H9 (cell line): ENCODE measurements around the gene GPBAR1. TPM values are rescaled to one million over a fixed set of nuclear protein-coding genes. Genes with fewer than 3 reads are reported as not detected.

Source experiments
- DNase-seq: peaks from one replicate; pipeline ENCODE4 v3.0.0-alpha.2; 2017
- H2AFZ ChIP-seq: one replicate; pipeline ENCODE4 v1.6.1; 2013; ENCODE audit warnings: mild to moderate bottlenecking, low read length, control low read depth, moderate library complexity
- H2AK5ac ChIP-seq: 2 replicates; pipeline ENCODE4 v1.6.1; 2013; ENCODE audit warnings: low read length, control low read depth, mixed read lengths; ENCODE audit not compliant: insufficient read length
- H2BK120ac ChIP-seq: one replicate; pipeline ENCODE4 v1.6.1; 2013; ENCODE audit warnings: low read depth, mild to moderate bottlenecking, low read length, control low read depth, inconsistent platforms; ENCODE audit not compliant: poor library complexity, severe bottlenecking
- H2BK12ac ChIP-seq: 2 replicates; pipeline ENCODE4 v1.6.1; 2013; ENCODE audit warnings: low read length, control low read depth, mixed read lengths, low read depth; ENCODE audit not compliant: insufficient read length
- H2BK15ac ChIP-seq: 2 replicates; pipeline ENCODE4 v1.6.1; 2013; ENCODE audit warnings: low read depth, low read length, control low read depth
- H2BK20ac ChIP-seq: one replicate; pipeline ENCODE4 v1.6.1; 2013; ENCODE audit warnings: low read depth, mild to moderate bottlenecking, low read length, control low read depth, inconsistent platforms; ENCODE audit not compliant: poor library complexity, severe bottlenecking
- H2BK5ac ChIP-seq: 2 replicates; pipeline ENCODE4 v1.6.1; 2013; ENCODE audit warnings: low read length, control low read depth, mixed read lengths; ENCODE audit not compliant: insufficient read length
- H3K14ac ChIP-seq: 2 replicates; pipeline ENCODE4 v1.6.1; 2013; ENCODE audit warnings: low read length, control low read depth; ENCODE audit not compliant: insufficient read depth
- H3K18ac ChIP-seq: 2 replicates; pipeline ENCODE4 v1.6.1; 2013; ENCODE audit warnings: low read depth, mild to moderate bottlenecking, mixed read lengths, low read length, control low read depth; ENCODE audit not compliant: insufficient read length
- H3K23ac ChIP-seq: 2 replicates; pipeline ENCODE4 v1.6.1; 2013; ENCODE audit warnings: low read length, control low read depth, mixed read lengths, low read depth; ENCODE audit not compliant: insufficient read length
- H3K23me2 ChIP-seq: 2 replicates; pipeline ENCODE4 v1.6.1; 2013; ENCODE audit warnings: low read depth, mild to moderate bottlenecking, mixed read lengths, low read length, control low read depth; ENCODE audit not compliant: insufficient read length, poor library complexity, severe bottlenecking
- H3K27ac ChIP-seq: 2 replicates; pipeline ENCODE4 v1.5.1; 2013; ENCODE audit warnings: low read length, control low read depth, mixed read lengths, low read depth; ENCODE audit not compliant: insufficient read length
- H3K27me3 ChIP-seq: 2 replicates; pipeline ENCODE4 v1.6.1; 2013; ENCODE audit warnings: low read length, control low read depth, inconsistent platforms; ENCODE audit not compliant: insufficient read depth
- H3K4ac ChIP-seq: 2 replicates; pipeline ENCODE4 v1.6.1; 2013; ENCODE audit warnings: low read depth, mild to moderate bottlenecking, control low read depth, inconsistent platforms, low read length, moderate library complexity
- H3K4me1 ChIP-seq: 2 replicates; pipeline ENCODE4 v1.6.1; 2013; ENCODE audit warnings: low read length, control low read depth, inconsistent platforms; ENCODE audit not compliant: insufficient read depth
- H3K4me2 ChIP-seq: 2 replicates; pipeline ENCODE4 v1.6.1; 2013; ENCODE audit warnings: low read length, control low read depth, mixed read lengths; ENCODE audit not compliant: insufficient read length, insufficient read depth
- H3K56ac ChIP-seq: 2 replicates; pipeline ENCODE4 v1.6.1; 2013; ENCODE audit warnings: low read depth, mild to moderate bottlenecking, mixed read lengths, low read length, control low read depth; ENCODE audit not compliant: insufficient read length
- H3K79me1 ChIP-seq: 2 replicates; pipeline ENCODE4 v1.6.1; 2013; ENCODE audit warnings: low read depth, mild to moderate bottlenecking, moderate library complexity, low read length, control low read depth, inconsistent platforms; ENCODE audit not compliant: insufficient read depth, poor library complexity, severe bottlenecking
- H3K79me2 ChIP-seq: 2 replicates; pipeline ENCODE4 v1.6.1; 2013; ENCODE audit warnings: low read length, control low read depth, inconsistent platforms; ENCODE audit not compliant: insufficient read depth
- H3K9ac ChIP-seq: 2 replicates; pipeline ENCODE4 v1.6.1; 2013; ENCODE audit warnings: low read length, control low read depth, mixed read lengths; ENCODE audit not compliant: insufficient read length; ENCODE audit errors: extremely low read depth
- H3K9me3 ChIP-seq: one replicate; pipeline ENCODE4 v1.6.1; 2013; ENCODE audit warnings: low read depth, low read length, inconsistent platforms; ENCODE audit not compliant: control insufficient read depth
- H3T11ph ChIP-seq: one replicate; pipeline ENCODE4 v1.6.1; 2013; ENCODE audit warnings: mild to moderate bottlenecking, low read length, control low read depth, inconsistent platforms
- H4K20me1 ChIP-seq: one replicate; pipeline ENCODE4 v1.6.1; 2013; ENCODE audit not compliant: control insufficient read depth, insufficient read length, insufficient read depth
- H4K5ac ChIP-seq: 2 replicates; pipeline ENCODE4 v1.6.1; 2013; ENCODE audit warnings: low read depth, mild to moderate bottlenecking, mixed read lengths, low read length, control low read depth; ENCODE audit not compliant: insufficient read length
- H4K8ac ChIP-seq: replicated peaks from 2 replicates; pipeline ENCODE4 v1.6.1; 2013; ENCODE audit warnings: low read length, control low read depth, mixed read lengths, low read depth; ENCODE audit not compliant: insufficient read length
- H4K91ac ChIP-seq: 2 replicates; pipeline ENCODE4 v1.6.1; 2013; ENCODE audit warnings: low read depth, mild to moderate bottlenecking, moderate library complexity, mixed read lengths, low read length, control low read depth; ENCODE audit not compliant: insufficient read length
- H3K27ac Mint-ChIP-seq, 3 experiments: 2 replicates in 2 of 3; 3 replicates in 1 of 3; pipeline ENCODE4 v1.8.0; 2020 to 2021; ENCODE audit warnings: mixed read lengths in 3 of 3, mild to moderate bottlenecking in 1 of 3, moderate library complexity in 1 of 3
- H3K27me3 Mint-ChIP-seq: 2 replicates; pipeline ENCODE4 v1.8.0; 2021; ENCODE audit warnings: low read depth, mild to moderate bottlenecking, moderate library complexity, mixed read lengths
- H3K36me3 Mint-ChIP-seq, 3 experiments: 2 replicates in 2 of 3; 3 replicates in 1 of 3; pipeline ENCODE4 v1.8.0; 2020 to 2021; ENCODE audit warnings: low read depth in 3 of 3, mixed read lengths in 3 of 3; ENCODE audit not compliant: insufficient read depth in 1 of 3
- H3K4me1 Mint-ChIP-seq, 2 experiments: 2 replicates each; pipeline ENCODE4 v1.8.0; 2020; ENCODE audit warnings: mixed read lengths in 2 of 2
- H3K4me3 Mint-ChIP-seq, 2 experiments: 2 replicates in 1 of 2; 3 replicates in 1 of 2; pipeline ENCODE4 v1.8.0; 2020 to 2021; ENCODE audit warnings: mild to moderate bottlenecking in 2 of 2, mixed read lengths in 2 of 2, moderate library complexity in 1 of 2
- H3K9me3 Mint-ChIP-seq, 2 experiments: 2 replicates in 1 of 2; 3 replicates in 1 of 2; pipeline ENCODE4 v1.8.0; 2020; ENCODE audit warnings: mild to moderate bottlenecking in 2 of 2, mixed read lengths in 2 of 2, moderate library complexity in 1 of 2
- CTCF ChIP-seq: fragments of 200-600 bp; sonication (generic); conservative IDR thresholded peaks from 3 replicates; pipeline ENCODE4 v1.8.0; 2021; ENCODE audit warnings: antibody characterized with exemption, mild to moderate bottlenecking
- WGBS: extraction: QIAGEN DNeasy Blood & Tissue Kit; methylation state at CpG from one replicate; pipeline ENCODE4 v1.1.7; 2013; ENCODE audit warnings: missing lambda C conversion rate, low lambda C conversion rate, mixed read lengths; ENCODE audit not compliant: insufficient read length; ENCODE audit errors: extremely low coverage; 5-methylcytosine and 5-hydroxymethylcytosine counted together
- total RNA-seq: library from RNA; stranded (reverse); gene quantifications from 2 replicates; pipeline ENCODE4 v1.2.1, GENCODE V29; 2021

GPBAR1 gene
- total RNA-seq, 1 experiment from 2014 or later = 0.44 TPM

- no peak within 1 kb of the TSS for H2BK120ac ChIP-seq
- no peak within 1 kb of the TSS for H3K56ac ChIP-seq
- H4K91ac ChIP-seq = no peak within 1 kb of the TSS
- H4K8ac ChIP-seq = no peak within 1 kb of the TSS
- Mint-ChIP-seq H3K27ac (no peak within 1 kb of the TSS), H3K9me3 (no peaks in the 10 kb centered on the region), H3K36me3 (no peaks in the 10 kb centered on the region), H3K4me3 (peak within 1 kb of the TSS; percentile 67 to 77), H3K27me3 (peaks cover 1% of the 10 kb centered on the region), H3K4me1 (peaks cover 45 to 50% of the 10 kb centered on the region in 2 experiments)
- H3K23ac ChIP-seq = no peak within 1 kb of the TSS
- no peak within 1 kb of the TSS for H2AK5ac ChIP-seq
- H3K4me2 ChIP-seq = peak within 1 kb of the TSS; percentile 48
- TF ChIP-seq CTCF = peak; percentile 93
- no peak within 1 kb of the TSS for H2BK5ac ChIP-seq
- H4K20me1 ChIP-seq = no peaks in the 10 kb centered on the region
- no peak within 1 kb of the TSS for H3K27ac ChIP-seq
- no peak within 1 kb of the TSS for H3K4ac ChIP-seq
- DNase-seq = peak; percentile 74
- 0 out of 2 replicates have a peak, but pooled peaks cover 2% of the 10 kb centered on the region for H3K4me1 ChIP-seq
- H2BK12ac ChIP-seq = no peak within 1 kb of the TSS
- no peaks in the 10 kb centered on the region for H3K79me1 ChIP-seq
- no CpG with 5 or more reads among the region's 63 CpGs for WGBS
- no peak within 1 kb of the TSS; the same call in 1 of the 2 replicates for H3K14ac ChIP-seq
- no peak within 1 kb of the TSS for H3K18ac ChIP-seq
- H3K79me2 ChIP-seq = no peaks in the 10 kb centered on the region
- H2BK20ac ChIP-seq = no peak within 1 kb of the TSS
- H4K5ac ChIP-seq = no peak within 1 kb of the TSS
- no peaks in the 10 kb centered on the region for H3K27me3 ChIP-seq
- H3K9me3 ChIP-seq = no peaks in the 10 kb centered on the region
- no peak within 1 kb of the TSS for H2AFZ ChIP-seq
- no peak within 1 kb of the TSS for H3K9ac ChIP-seq
- H2BK15ac ChIP-seq = no peak within 1 kb of the TSS
- H3K23me2 ChIP-seq = peaks cover 7% of the 10 kb centered on the region
- no peak within 1 kb of the TSS for H3T11ph ChIP-seq
These were observed 31.5 kb downstream of the GPBAR1 start, which contains the start of gene TMBIM1 for GRCh38 chr2:218292048-218293014. Gene TMBIM1, minus strand, starts transcription at chr2:218292503. Its CDS starts 10,362 bp downstream, at chr2:218282141.
